Adrenal gland (tissue), 12 donors: ENCODE results near the gene MAP4K1. TPM values are rescaled to one million over a fixed set of nuclear protein-coding genes. Genes with fewer than 3 reads are reported as not detected.

Source experiments
- DNase-seq, 7 donors: peaks; one replicate each; pipeline ENCODE4 v3.0.0-alpha.2; 2019 to 2020
- H3K27ac ChIP-seq, 5 donors: fragments of 200-600 bp; sonication (generic) in 4 of 5; 1 replicate in 3 of 5; 2 replicates in 2 of 5; pipeline versions ENCODE4 v1.5.1 to v1.8.0; 2016 to 2020; ENCODE audit warnings: mild to moderate bottlenecking in 1 of 5
- H3K27me3 ChIP-seq: fragments of 200-600 bp; 2 replicates; pipeline ENCODE4 v1.8.0; 2021
- H3K36me3 ChIP-seq, 2 donors: fragments of 200-600 bp; replicated peaks in 1 of 2; 1 replicate in 1 of 2; 2 replicates in 1 of 2; pipeline versions ENCODE4 v1.5.1 to v1.8.0; 2018 to 2022
- H3K4me1 ChIP-seq, 2 donors: fragments of 200-600 bp; replicated peaks in 1 of 2; 1 replicate in 1 of 2; 2 replicates in 1 of 2; pipeline versions ENCODE4 v1.5.1 to v1.8.0; 2018 to 2021
- H3K4me3 ChIP-seq, 4 donors: fragments of 200-600 bp; sonication (generic) in 3 of 4; one replicate each; pipeline ENCODE4 v1.5.1; 2016 to 2018
- H3K9me3 ChIP-seq, 3 donors: fragments of 200-600 bp; sonication (generic) in 1 of 3; replicated peaks in 1 of 3; 1 replicate in 2 of 3; 2 replicates in 1 of 3; pipeline versions ENCODE4 v1.5.1 to v1.8.0; 2016 to 2021
- POLR2A ChIP-seq, 2 donors: fragments of 450-650 bp; IDR thresholded peaks; one replicate each; pipeline ENCODE4 v1.6.1; 2017; ENCODE audit warnings: antibody characterized with exemption in 2 of 2, mild to moderate bottlenecking in 2 of 2, moderate library complexity in 1 of 2
- WGBS, 4 donors: extraction: QIAGEN DNeasy Blood & Tissue Kit in 2 of 4; methylation state at CpG; one replicate each; pipeline versions ENCODE4 v1.1.5 to v1.1.7; 2013 to 2017; 5-methylcytosine and 5-hydroxymethylcytosine counted together
- intact Hi-C, 2 donors: fragments of 100-400 bp; cut with DNase I; formaldehyde crosslinking; loops; one replicate each; pipeline versions ENCODE4 v1.14.1 to v1.15.0; 2022 to 2023
- polyA plus RNA-seq, 3 donors: library from polyadenylated mRNA; stranded (reverse); fragments of 200-250 nt in 2 of 3; fragments of 350-450 nt in 1 of 3; fragmentation: Illumina TruSeq in 1 of 3; extraction: RNeasy Lipid Tissue Mini Kit (QIAGEN cat#74804) in 1 of 3; gene quantifications; one replicate each; pipeline ENCODE4 v1.2.3, GENCODE V29; 2013 to 2014
- total RNA-seq, 9 donors: library from RNA; depleted of rRNA in 4 of 9; stranded (reverse); fragments of >200 nt in 4 of 9; fragments of 120-200 nt in 1 of 9; fragmentation: NEBNext Ultra II Directional in 1 of 9; extraction: Animal tissue kit (Norgen Biotek cat#: 25700) in 1 of 9; gene quantifications; one replicate each; pipeline versions ENCODE4 v1.1.0 to v1.2.4, GENCODE V29; 2013 to 2023
- TF ChIP-seq, protein P1 (sequence below), 6 experiments: fragments of 450-650 bp in 4 of 6; fragments of 200-600 bp in 2 of 6; sonication (generic) in 1 of 6; IDR thresholded peaks; 1 replicate in 5 of 6; 2 replicates in 1 of 6; pipeline versions ENCODE4 v1.5.1 to v1.8.0; 2016 to 2021; ENCODE audit warnings: antibody characterized with exemption in 6 of 6, mild to moderate bottlenecking in 2 of 6, moderate library complexity in 1 of 6
- donor health status: healthy with polysubstance abuse.
- donor health status: Bipolar disorder and iron deficiency.
- donor health status: DM: yes; HTN: yes; CAD: no.
- donor health status: DM: no; HTN: no; CAD: no.
- donor health status: DM: no; HTN: no; CAD: no.
- donor health status: DM: yes; HTN: yes; CAD: no.

MAP4K1 gene
- total and polyA plus RNA-seq, 12 donors = 1.1 to 12.5 (median 4.1) TPM

GRCh38 chr19:38618590-38619360, 1.0 kb upstream of the MAP4K1 start, which contains the start of gene EIF3K:
TSS of gene EIF3K (plus strand) at chr19:38619188. CDS start at chr19:38619269, 81 bp downstream.
- no peaks in the 10 kb centered on the region for H3K27me3 ChIP-seq
- H3K4me1 ChIP-seq = peaks cover 6 to 19% of the 10 kb centered on the region in 2 donors
- peaks cover 0 to 33% of the 10 kb centered on the region in 2 donors for H3K36me3 ChIP-seq
- H3K27ac ChIP-seq = peak within 1 kb of the TSS in 4 of 5 donors; percentile 48 to 89 (median 72)
- H3K4me3 ChIP-seq = peak within 1 kb of the TSS; percentile 33 to 87 (median 56)
- TF ChIP-seq, protein P1, sequence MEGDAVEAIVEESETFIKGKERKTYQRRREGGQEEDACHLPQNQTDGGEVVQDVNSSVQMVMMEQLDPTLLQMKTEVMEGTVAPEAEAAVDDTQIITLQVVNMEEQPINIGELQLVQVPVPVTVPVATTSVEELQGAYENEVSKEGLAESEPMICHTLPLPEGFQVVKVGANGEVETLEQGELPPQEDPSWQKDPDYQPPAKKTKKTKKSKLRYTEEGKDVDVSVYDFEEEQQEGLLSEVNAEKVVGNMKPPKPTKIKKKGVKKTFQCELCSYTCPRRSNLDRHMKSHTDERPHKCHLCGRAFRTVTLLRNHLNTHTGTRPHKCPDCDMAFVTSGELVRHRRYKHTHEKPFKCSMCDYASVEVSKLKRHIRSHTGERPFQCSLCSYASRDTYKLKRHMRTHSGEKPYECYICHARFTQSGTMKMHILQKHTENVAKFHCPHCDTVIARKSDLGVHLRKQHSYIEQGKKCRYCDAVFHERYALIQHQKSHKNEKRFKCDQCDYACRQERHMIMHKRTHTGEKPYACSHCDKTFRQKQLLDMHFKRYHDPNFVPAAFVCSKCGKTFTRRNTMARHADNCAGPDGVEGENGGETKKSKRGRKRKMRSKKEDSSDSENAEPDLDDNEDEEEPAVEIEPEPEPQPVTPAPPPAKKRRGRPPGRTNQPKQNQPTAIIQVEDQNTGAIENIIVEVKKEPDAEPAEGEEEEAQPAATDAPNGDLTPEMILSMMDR (IDR thresholded peaks at IDR 0.05) = no peak
- TF ChIP-seq POLR2A (IDR thresholded peaks at IDR 0.05) = peak in 1 of 2 donors; percentile 59
- WGBS, 4 donors = 0 to 2% (median 1%) methylated on average over 2 to 64 of the region's 64 CpGs
- DNase-seq = peak; percentile 98 to 99 (median 99)
- no peaks in the 10 kb centered on the region for H3K9me3 ChIP-seq
- intact Hi-C loops = no loop called here

DNA sequence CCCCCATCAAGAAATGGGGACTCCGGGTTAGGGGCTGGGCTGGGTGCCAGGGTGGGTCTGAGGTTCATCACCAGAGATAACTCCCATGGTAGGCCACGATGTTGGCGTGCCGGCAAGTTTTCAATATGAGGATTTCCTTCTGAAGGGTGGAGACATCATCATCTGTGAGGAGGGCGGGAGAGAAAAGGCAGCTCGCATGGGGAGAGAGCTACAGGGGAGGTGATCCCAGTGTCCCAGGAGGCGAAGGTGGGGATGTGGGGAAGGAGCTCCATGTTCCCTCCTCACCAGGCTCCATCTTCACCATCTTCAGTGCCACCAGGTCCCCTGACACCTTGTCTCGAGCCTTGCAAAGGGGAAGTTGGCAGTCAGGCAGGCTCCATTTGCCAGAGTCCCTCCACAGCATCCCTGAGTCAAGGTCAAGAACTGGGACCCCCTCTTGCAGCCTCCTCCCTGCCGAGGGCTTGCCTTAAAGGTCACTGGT, 430 bp downstream of the MAP4K1 start:
- Histone ChIP-seq H3K4me3 (peak overlapping the region in 1 of 4 donors; percentile 87), H3K27ac (no peak overlapping the region), H3K4me1 (peaks cover 6 to 19% of the 10 kb centered on the region in 2 donors), H3K36me3 (peaks cover 0 to 21% of the 10 kb centered on the region in 2 donors), H3K9me3 (no peaks in the 10 kb centered on the region), H3K27me3 (no peaks in the 10 kb centered on the region)
- intact Hi-C loops = no loop called here
- TF ChIP-seq, protein P1 (IDR thresholded peaks at IDR 0.05) = no peak
- TF ChIP-seq POLR2A (IDR thresholded peaks at IDR 0.05) = no peak
- 65 to 85% (median 75%) methylated on average over 7 to 9 of the region's 9 CpGs for WGBS, 4 donors
- no peak for DNase-seq

GRCh38 chr19:38616265-38616664, 1.5 kb downstream of the MAP4K1 start:
- Histone ChIP-seq H3K4me1 (peaks cover 6 to 19% of the 10 kb centered on the region in 2 donors), H3K27me3 (no peaks in the 10 kb centered on the region), H3K27ac (no peak overlapping the region), H3K4me3 (no peak overlapping the region), H3K36me3 (peaks cover 0 to 11% of the 10 kb centered on the region in 2 donors), H3K9me3 (no peaks in the 10 kb centered on the region)
- WGBS, 4 donors = 84 to 89% (median 86%) methylated on average over 6 of the region's 6 CpGs
- intact Hi-C loops = no loop called here
- TF ChIP-seq POLR2A (IDR thresholded peaks at IDR 0.05) = no peak
- TF ChIP-seq, protein P1 (IDR thresholded peaks at IDR 0.05) = no peak
- no peak for DNase-seq

DNA sequence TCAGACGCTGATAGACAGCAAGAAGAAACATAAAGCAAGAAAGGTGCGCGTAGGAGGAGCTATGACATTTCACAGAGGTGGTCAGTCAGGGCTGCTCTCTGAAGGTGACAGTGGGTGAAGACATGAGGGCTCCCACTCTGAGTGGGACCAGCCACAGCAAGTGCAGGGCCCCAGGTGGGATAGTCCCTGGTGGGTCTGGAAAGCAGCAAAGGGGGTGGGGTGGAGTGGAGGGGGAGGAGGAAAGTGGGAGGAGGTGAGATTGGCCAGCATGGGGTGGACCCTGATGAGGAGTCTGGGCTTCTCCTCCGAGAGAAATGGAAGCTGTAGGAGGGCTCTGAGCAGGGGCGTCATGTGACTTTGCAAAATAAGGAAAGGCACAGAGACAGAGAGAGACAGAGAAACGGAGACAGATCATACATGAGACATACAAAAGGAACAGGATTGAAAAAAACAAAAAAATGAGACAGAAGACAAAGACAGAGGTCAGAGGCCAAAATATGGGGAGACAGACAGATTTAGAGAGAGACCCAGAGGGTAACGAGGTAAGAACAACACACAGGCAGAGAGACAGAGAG, 2.7 kb downstream of the MAP4K1 start:
- Histone ChIP-seq H3K27ac (no peak overlapping the region), H3K36me3 (no peaks in the 10 kb centered on the region), H3K4me1 (peaks cover 6 to 16% of the 10 kb centered on the region in 2 donors), H3K9me3 (no peaks in the 10 kb centered on the region), H3K27me3 (no peaks in the 10 kb centered on the region), H3K4me3 (no peak overlapping the region)
- WGBS, 4 donors = 75 to 79% (median 76%) methylated on average over 7 of the region's 7 CpGs
- no peak for DNase-seq
- intact Hi-C loops = no loop called here
- TF ChIP-seq, protein P1 (IDR thresholded peaks at IDR 0.05) = no peak
- no peak for TF ChIP-seq POLR2A (IDR thresholded peaks at IDR 0.05)
